ENCODE data around the gene ZMAT3.

DNA sequence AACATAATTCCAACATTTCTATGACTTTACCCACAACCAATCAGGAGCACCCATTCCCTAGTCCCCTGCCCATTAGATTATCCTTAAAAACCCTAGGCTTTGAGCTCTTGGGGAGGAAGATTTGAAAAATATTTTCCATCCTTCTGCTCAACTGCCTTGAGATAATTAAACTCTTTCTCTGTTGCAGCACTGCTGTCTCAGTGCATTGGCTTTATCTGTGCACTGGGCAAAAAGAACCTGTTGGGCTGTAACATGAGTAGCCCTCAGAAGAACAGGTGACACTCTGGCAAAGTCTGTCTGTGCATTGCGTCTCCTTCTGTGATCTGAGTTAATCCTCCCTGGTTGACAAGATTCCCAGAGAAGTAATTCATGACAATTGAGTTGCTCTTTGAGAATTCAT is 83.9 kb downstream of the ZMAT3 start:
- TF ChIP-seq RAD21 (IDR thresholded peaks at IDR 0.05; ENCODE audit: low read length) (no peak), JUND (IDR thresholded peaks at IDR 0.05) (no peak), EZH2phosphoT487 (IDR thresholded peaks at IDR 0.05; ENCODE audit: borderline replicate concordance, low read depth) (no peak), SIN3A (IDR thresholded peaks at IDR 0.05; ENCODE audit: borderline replicate concordance, low read depth, low read length) (no peak)
- TF ChIP-seq, protein P1, sequence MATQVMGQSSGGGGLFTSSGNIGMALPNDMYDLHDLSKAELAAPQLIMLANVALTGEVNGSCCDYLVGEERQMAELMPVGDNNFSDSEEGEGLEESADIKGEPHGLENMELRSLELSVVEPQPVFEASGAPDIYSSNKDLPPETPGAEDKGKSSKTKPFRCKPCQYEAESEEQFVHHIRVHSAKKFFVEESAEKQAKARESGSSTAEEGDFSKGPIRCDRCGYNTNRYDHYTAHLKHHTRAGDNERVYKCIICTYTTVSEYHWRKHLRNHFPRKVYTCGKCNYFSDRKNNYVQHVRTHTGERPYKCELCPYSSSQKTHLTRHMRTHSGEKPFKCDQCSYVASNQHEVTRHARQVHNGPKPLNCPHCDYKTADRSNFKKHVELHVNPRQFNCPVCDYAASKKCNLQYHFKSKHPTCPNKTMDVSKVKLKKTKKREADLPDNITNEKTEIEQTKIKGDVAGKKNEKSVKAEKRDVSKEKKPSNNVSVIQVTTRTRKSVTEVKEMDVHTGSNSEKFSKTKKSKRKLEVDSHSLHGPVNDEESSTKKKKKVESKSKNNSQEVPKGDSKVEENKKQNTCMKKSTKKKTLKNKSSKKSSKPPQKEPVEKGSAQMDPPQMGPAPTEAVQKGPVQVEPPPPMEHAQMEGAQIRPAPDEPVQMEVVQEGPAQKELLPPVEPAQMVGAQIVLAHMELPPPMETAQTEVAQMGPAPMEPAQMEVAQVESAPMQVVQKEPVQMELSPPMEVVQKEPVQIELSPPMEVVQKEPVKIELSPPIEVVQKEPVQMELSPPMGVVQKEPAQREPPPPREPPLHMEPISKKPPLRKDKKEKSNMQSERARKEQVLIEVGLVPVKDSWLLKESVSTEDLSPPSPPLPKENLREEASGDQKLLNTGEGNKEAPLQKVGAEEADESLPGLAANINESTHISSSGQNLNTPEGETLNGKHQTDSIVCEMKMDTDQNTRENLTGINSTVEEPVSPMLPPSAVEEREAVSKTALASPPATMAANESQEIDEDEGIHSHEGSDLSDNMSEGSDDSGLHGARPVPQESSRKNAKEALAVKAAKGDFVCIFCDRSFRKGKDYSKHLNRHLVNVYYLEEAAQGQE (IDR thresholded peaks at IDR 0.05; ENCODE audit: low read depth, low read length), result no peak

Data from SK-N-SH (cell line).